HepG2 (cell line): ENCODE data around the gene PXDC1. TPM values are rescaled to one million over a fixed set of nuclear protein-coding genes. Genes with fewer than 3 reads are reported as not detected.

Source experiments
- ARNT2 ChIP-seq: sonication (generic); formaldehyde crosslinking; IDR thresholded peaks from 2 replicates; pipeline ENCODE4 v1.8.0; 2022; ENCODE audit warnings: mild to moderate bottlenecking, low read depth, missing genetic modification reagents, moderate library complexity
- ATF7-NPFF ChIP-seq: sonication (generic); formaldehyde crosslinking; IDR thresholded peaks from 2 replicates; pipeline ENCODE4 v1.8.1; 2023; ENCODE audit warnings: mild to moderate bottlenecking, low read depth, missing genetic modification reagents, moderate library complexity
- ATRX ChIP-seq: sonication (generic); formaldehyde crosslinking; IDR thresholded peaks from 2 replicates; pipeline ENCODE4 v1.4.0; 2020; ENCODE audit warnings: missing genetic modification reagents, borderline replicate concordance
- DR1 ChIP-seq: sonication (generic); formaldehyde crosslinking; IDR thresholded peaks from 2 replicates; pipeline ENCODE4 v1.8.0; 2021; ENCODE audit warnings: mild to moderate bottlenecking, missing genetic modification reagents, inconsistent platforms
- HNRNPUL1 ChIP-seq: fragments of 200-400 bp; formaldehyde crosslinking; IDR thresholded peaks from 2 replicates; pipeline ENCODE4 v1.6.1; 2017; ENCODE audit warnings: low read depth, mild to moderate bottlenecking, low read length, moderate library complexity
- KAT7 ChIP-seq: IDR thresholded peaks from 2 replicates; pipeline ENCODE4 v1.6.1; 2018; ENCODE audit warnings: borderline replicate concordance, missing compliant biosample characterization
- KDM5B ChIP-seq: sonication (generic); formaldehyde crosslinking; IDR thresholded peaks from 2 replicates; pipeline ENCODE4 v1.4.0; 2020; ENCODE audit warnings: missing genetic modification reagents, mild to moderate bottlenecking, borderline replicate concordance
- KLF9 ChIP-seq: IDR thresholded peaks from 2 replicates; pipeline ENCODE4 v1.6.1; 2016; ENCODE audit warnings: low read depth
- PHF8 ChIP-seq: sonication (generic); formaldehyde crosslinking; IDR thresholded peaks from 2 replicates; pipeline ENCODE4 v1.5.0; 2020; ENCODE audit warnings: missing genetic modification reagents
- RORA ChIP-seq: sonication (generic); formaldehyde crosslinking; IDR thresholded peaks from 2 replicates; pipeline ENCODE4 v1.5.0; 2020; ENCODE audit warnings: mild to moderate bottlenecking, missing genetic modification reagents, moderate library complexity
- ZNF251 ChIP-seq: sonication (generic); formaldehyde crosslinking; IDR thresholded peaks from 2 replicates; pipeline ENCODE4 v1.9.0; 2021; ENCODE audit warnings: mild to moderate bottlenecking, missing genetic modification reagents
- ZNF30 ChIP-seq: sonication (generic); formaldehyde crosslinking; IDR thresholded peaks from 2 replicates; pipeline ENCODE4 v1.5.0; 2020; ENCODE audit warnings: mild to moderate bottlenecking, missing genetic modification reagents
- ZNF446 ChIP-seq: sonication (generic); formaldehyde crosslinking; IDR thresholded peaks from 2 replicates; pipeline ENCODE4 v1.5.0; 2020; ENCODE audit warnings: mild to moderate bottlenecking, missing genetic modification reagents
- ZSCAN20 ChIP-seq: sonication (generic); formaldehyde crosslinking; IDR thresholded peaks from 2 replicates; pipeline ENCODE4 v1.4.0; 2020; ENCODE audit warnings: missing genetic modification reagents, mild to moderate bottlenecking, borderline replicate concordance
- polyA plus RNA-seq, 8 experiments: library from polyadenylated mRNA; depleted of rRNA in 3 of 8; stranded (reverse) in 7 of 8; unstranded in 1 of 8; fragments of >200 nt; fragmentation: Illumina TruSeq in 4 of 8; extraction: Trizol in 4 of 8; gene quantifications; 2 replicates each; pipeline versions ENCODE4 v1.2.1 to v1.2.3, GENCODE V29; 2011 to 2016; ENCODE audit warnings: low read depth in 4 of 8, missing spikeins in 1 of 8, mixed read lengths in 1 of 8; ENCODE audit not compliant: insufficient read depth in 1 of 8
- total RNA-seq, 5 experiments: library from RNA; depleted of rRNA; stranded (reverse); fragments of >200 nt; fragmentation: Illumina TruSeq; extraction: Trizol; gene quantifications; 2 replicates each; pipeline ENCODE4 v1.2.3, GENCODE V29; 2016; ENCODE audit warnings: low read depth in 1 of 5
- TF ChIP-seq, protein P1 (sequence below): IDR thresholded peaks from 2 replicates; pipeline ENCODE4 v1.6.1; 2016; ENCODE audit warnings: missing compliant biosample characterization, missing genetic modification reagents, borderline replicate concordance
- TF ChIP-seq, protein P2 (sequence below): sonication (generic); formaldehyde crosslinking; IDR thresholded peaks from 2 replicates; pipeline ENCODE4 v1.5.1; 2020; ENCODE audit warnings: mild to moderate bottlenecking, missing genetic modification reagents, borderline replicate concordance
- TF ChIP-seq, protein P3 (sequence below): sonication (generic); formaldehyde crosslinking; IDR thresholded peaks from 2 replicates; pipeline ENCODE4 v1.8.1; 2023; ENCODE audit warnings: mild to moderate bottlenecking, missing genetic modification reagents
- TF ChIP-seq, protein P4 (sequence below): sonication (generic); formaldehyde crosslinking; IDR thresholded peaks from 2 replicates; pipeline ENCODE4 v1.8.0; 2022; ENCODE audit warnings: mild to moderate bottlenecking, missing genetic modification reagents, moderate library complexity

Gene PXDC1
- total and polyA plus RNA-seq, 2 of the 13 experiments (the other 11 are each of a cell fraction or from before 2014, with no cell fraction given): 32.4 to 34.7 TPM

DNA sequence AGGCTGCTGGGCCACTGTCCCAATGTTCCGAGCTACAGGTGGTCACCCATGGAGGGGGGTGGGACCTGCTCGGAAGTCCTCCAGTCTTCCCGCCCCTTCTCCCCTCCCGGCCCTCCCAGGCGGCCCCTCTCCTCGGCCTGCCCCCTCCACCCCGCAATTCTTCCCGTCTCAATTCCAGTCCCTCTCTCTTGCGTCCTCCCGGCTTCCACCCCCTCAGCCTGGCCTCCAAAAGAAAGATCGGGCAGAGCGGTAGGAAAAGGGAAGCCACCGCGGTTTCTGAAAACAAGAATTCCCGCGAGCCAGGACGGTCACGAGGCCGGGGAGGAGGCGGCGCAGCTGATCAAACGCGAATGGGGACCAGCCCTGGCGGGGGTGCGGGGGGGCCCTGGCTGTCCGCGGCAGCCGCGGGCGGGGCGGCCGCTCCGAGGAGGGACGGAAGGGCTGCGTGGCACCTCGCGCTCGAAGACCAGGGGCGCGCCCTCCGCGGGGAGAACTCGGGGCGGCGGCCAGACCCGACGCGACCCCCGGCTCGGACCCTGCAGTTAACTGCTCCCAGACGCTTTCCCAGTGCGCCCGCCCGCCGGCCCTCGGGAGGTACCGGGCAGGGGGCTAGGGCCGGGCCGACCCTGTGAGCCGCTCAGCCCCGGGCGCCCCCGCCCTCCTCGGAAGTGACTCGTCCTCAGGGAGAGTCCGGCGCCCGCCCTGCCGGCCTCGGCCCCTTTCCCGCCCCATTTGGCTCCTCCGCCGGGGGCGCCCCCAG lies 1.0 kb downstream of the PXDC1 start (continued):
- TF ChIP-seq ZNF30 (CRISPR knock-in tag) (no peak), DR1 (CRISPR knock-in tag) (no peak), KDM5B (CRISPR knock-in tag) (no peak; the same call in 1 of the 2 replicates), ARNT2 (CRISPR knock-in tag) (peak; percentile 73), ATRX (CRISPR knock-in tag) (no peak), ZSCAN20 (no peak), ATF7-NPFF (CRISPR knock-in tag) (peak; percentile 85), KAT7 (CRISPR knock-in tag) (no peak), KLF9 (CRISPR knock-in tag) (peak; percentile 49; the same call in 1 of the 2 replicates), RORA (CRISPR knock-in tag) (no peak), HNRNPUL1 (no peak), PHF8 (CRISPR knock-in tag) (peak; percentile 65), ZNF446 (CRISPR knock-in tag) (0 out of 2 replicates have a peak, but pooled peaks have one; percentile 64), ZNF251 (CRISPR knock-in tag) (no peak)
- TF ChIP-seq, protein P1, sequence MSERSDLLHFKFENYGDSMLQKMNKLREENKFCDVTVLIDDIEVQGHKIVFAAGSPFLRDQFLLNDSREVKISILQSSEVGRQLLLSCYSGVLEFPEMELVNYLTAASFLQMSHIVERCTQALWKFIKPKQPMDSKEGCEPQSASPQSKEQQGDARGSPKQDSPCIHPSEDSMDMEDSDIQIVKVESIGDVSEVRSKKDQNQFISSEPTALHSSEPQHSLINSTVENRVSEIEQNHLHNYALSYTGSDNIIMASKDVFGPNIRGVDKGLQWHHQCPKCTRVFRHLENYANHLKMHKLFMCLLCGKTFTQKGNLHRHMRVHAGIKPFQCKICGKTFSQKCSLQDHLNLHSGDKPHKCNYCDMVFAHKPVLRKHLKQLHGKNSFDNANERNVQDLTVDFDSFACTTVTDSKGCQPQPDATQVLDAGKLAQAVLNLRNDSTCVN (CRISPR knock-in tag): 0 out of 2 replicates have a peak, but pooled peaks have one; percentile 7
- TF ChIP-seq, protein P2, sequence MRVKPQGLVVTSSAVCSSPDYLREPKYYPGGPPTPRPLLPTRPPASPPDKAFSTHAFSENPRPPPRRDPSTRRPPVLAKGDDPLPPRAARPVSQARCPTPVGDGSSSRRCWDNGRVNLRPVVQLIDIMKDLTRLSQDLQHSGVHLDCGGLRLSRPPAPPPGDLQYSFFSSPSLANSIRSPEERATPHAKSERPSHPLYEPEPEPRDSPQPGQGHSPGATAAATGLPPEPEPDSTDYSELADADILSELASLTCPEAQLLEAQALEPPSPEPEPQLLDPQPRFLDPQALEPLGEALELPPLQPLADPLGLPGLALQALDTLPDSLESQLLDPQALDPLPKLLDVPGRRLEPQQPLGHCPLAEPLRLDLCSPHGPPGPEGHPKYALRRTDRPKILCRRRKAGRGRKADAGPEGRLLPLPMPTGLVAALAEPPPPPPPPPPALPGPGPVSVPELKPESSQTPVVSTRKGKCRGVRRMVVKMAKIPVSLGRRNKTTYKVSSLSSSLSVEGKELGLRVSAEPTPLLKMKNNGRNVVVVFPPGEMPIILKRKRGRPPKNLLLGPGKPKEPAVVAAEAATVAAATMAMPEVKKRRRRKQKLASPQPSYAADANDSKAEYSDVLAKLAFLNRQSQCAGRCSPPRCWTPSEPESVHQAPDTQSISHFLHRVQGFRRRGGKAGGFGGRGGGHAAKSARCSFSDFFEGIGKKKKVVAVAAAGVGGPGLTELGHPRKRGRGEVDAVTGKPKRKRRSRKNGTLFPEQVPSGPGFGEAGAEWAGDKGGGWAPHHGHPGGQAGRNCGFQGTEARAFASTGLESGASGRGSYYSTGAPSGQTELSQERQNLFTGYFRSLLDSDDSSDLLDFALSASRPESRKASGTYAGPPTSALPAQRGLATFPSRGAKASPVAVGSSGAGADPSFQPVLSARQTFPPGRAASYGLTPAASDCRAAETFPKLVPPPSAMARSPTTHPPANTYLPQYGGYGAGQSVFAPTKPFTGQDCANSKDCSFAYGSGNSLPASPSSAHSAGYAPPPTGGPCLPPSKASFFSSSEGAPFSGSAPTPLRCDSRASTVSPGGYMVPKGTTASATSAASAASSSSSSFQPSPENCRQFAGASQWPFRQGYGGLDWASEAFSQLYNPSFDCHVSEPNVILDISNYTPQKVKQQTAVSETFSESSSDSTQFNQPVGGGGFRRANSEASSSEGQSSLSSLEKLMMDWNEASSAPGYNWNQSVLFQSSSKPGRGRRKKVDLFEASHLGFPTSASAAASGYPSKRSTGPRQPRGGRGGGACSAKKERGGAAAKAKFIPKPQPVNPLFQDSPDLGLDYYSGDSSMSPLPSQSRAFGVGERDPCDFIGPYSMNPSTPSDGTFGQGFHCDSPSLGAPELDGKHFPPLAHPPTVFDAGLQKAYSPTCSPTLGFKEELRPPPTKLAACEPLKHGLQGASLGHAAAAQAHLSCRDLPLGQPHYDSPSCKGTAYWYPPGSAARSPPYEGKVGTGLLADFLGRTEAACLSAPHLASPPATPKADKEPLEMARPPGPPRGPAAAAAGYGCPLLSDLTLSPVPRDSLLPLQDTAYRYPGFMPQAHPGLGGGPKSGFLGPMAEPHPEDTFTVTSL: no peak; the same call in 1 of the 2 replicates
- TF ChIP-seq, protein P3, sequence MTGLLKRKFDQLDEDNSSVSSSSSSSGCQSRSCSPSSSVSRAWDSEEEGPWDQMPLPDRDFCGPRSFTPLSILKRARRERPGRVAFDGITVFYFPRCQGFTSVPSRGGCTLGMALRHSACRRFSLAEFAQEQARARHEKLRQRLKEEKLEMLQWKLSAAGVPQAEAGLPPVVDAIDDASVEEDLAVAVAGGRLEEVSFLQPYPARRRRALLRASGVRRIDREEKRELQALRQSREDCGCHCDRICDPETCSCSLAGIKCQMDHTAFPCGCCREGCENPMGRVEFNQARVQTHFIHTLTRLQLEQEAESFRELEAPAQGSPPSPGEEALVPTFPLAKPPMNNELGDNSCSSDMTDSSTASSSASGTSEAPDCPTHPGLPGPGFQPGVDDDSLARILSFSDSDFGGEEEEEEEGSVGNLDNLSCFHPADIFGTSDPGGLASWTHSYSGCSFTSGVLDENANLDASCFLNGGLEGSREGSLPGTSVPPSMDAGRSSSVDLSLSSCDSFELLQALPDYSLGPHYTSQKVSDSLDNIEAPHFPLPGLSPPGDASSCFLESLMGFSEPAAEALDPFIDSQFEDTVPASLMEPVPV: peak; percentile 18; the same call in 1 of the 2 replicates
- TF ChIP-seq, protein P4, sequence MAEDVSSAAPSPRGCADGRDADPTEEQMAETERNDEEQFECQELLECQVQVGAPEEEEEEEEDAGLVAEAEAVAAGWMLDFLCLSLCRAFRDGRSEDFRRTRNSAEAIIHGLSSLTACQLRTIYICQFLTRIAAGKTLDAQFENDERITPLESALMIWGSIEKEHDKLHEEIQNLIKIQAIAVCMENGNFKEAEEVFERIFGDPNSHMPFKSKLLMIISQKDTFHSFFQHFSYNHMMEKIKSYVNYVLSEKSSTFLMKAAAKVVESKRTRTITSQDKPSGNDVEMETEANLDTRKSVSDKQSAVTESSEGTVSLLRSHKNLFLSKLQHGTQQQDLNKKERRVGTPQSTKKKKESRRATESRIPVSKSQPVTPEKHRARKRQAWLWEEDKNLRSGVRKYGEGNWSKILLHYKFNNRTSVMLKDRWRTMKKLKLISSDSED (CRISPR knock-in tag): no peak
